HEK293 (cell line): ENCODE measurements around the gene ATF7IP2.

ENCODE experiments used
- CTCF ChIA-PET: fragments of 350-600 bp; formaldehyde crosslinking; extraction: SDS; loops from one replicate; lab custom pipeline; 2021; ENCODE audit warnings: antibody characterized with exemption; lab: Yijun Ruan, JAX
- POLR2A ChIA-PET: fragments of 300-600 bp; formaldehyde crosslinking; extraction: SDS; loops from one replicate; lab custom pipeline; 2020; ENCODE audit warnings: antibody characterized with exemption, inconsistent platforms; lab: Yijun Ruan, JAX
- H3K27ac ChIP-seq: fragments of 200-500 bp; sonication (Bioruptor generic); 2 replicates; pipeline ENCODE4 v1.5.1; 2014; ENCODE audit warnings: low read depth, low read length, control low read depth, inconsistent platforms; ENCODE audit errors: extremely low read depth
- H3K36me3 ChIP-seq, 2 experiments: fragments of 200-500 bp in 1 of 2; sonication (Bioruptor generic) in 1 of 2; 1 replicate in 1 of 2; 2 replicates in 1 of 2; pipeline ENCODE4 v1.5.1; 2014 to 2017; ENCODE audit warnings: inconsistent platforms in 2 of 2, low read length in 2 of 2; ENCODE audit not compliant: control insufficient read depth in 2 of 2, insufficient read depth in 1 of 2
- H3K4me1 ChIP-seq: fragments of 200-500 bp; sonication (Bioruptor generic); 2 replicates; pipeline ENCODE4 v1.5.1; 2014; ENCODE audit warnings: mild to moderate bottlenecking, low read length, inconsistent platforms; ENCODE audit not compliant: control insufficient read depth, insufficient read depth
- H3K4me3 ChIP-seq: 2 replicates; pipeline ENCODE4 v1.5.1; 2011; ENCODE audit warnings: low read depth, mild to moderate bottlenecking, control low read depth, low read length, moderate library complexity
- H3K9me3 ChIP-seq: fragments of 200-500 bp; sonication (Bioruptor generic); 2 replicates; pipeline ENCODE4 v1.5.1; 2014; ENCODE audit warnings: low read depth, low read length, inconsistent platforms; ENCODE audit not compliant: control insufficient read depth, insufficient read depth
- BCL11B ChIP-seq: fragments of 450-650 bp; formaldehyde crosslinking; IDR thresholded peaks from 2 replicates; pipeline ENCODE4 v1.5.1; 2016; ENCODE audit warnings: low read depth, missing biosample characterization, missing genetic modification characterization
- MEIS1 ChIP-seq: sonication (generic); formaldehyde crosslinking; IDR thresholded peaks from 2 replicates; pipeline ENCODE4 v1.8.1; 2022; ENCODE audit warnings: missing genetic modification reagents, mild to moderate bottlenecking, borderline replicate concordance
- SETDB1 ChIP-seq: IDR thresholded peaks from one replicate; pipeline ENCODE4 v1.6.1; 2017; ENCODE audit warnings: mild to moderate bottlenecking, low read length, moderate library complexity, mixed read lengths; ENCODE audit not compliant: insufficient read length
- ZFP69B ChIP-seq: fragments of 450-650 bp; formaldehyde crosslinking; IDR thresholded peaks from 2 replicates; pipeline ENCODE4 v1.5.1; 2016; ENCODE audit warnings: missing biosample characterization, missing genetic modification characterization
- ZNF175 ChIP-seq: fragments of 450-650 bp; formaldehyde crosslinking; IDR thresholded peaks from 2 replicates; pipeline ENCODE4 v1.5.1; 2016; ENCODE audit warnings: missing biosample characterization, missing genetic modification characterization
- ZNF184 ChIP-seq: fragments of 450-650 bp; IDR thresholded peaks from 2 replicates; pipeline ENCODE4 v1.5.1; 2018; ENCODE audit warnings: missing biosample characterization, mild to moderate bottlenecking, missing genetic modification characterization
- ZNF211 ChIP-seq: fragments of 450-650 bp; formaldehyde crosslinking; IDR thresholded peaks from 2 replicates; pipeline ENCODE4 v1.5.1; 2016; ENCODE audit warnings: low read depth, missing biosample characterization, missing genetic modification characterization
- ZNF366 ChIP-seq: fragments of 450-650 bp; formaldehyde crosslinking; conservative IDR thresholded peaks from 2 replicates; pipeline ENCODE4 v1.5.1; 2016; ENCODE audit warnings: missing biosample characterization, missing genetic modification characterization
- ZNF426 ChIP-seq: fragments of 450-650 bp; formaldehyde crosslinking; IDR thresholded peaks from 2 replicates; pipeline ENCODE4 v1.5.1; 2017; ENCODE audit warnings: missing biosample characterization, missing genetic modification characterization, mild to moderate bottlenecking, inconsistent platforms, moderate library complexity
- ZNF433 ChIP-seq: fragments of 450-650 bp; formaldehyde crosslinking; IDR thresholded peaks from 2 replicates; pipeline ENCODE4 v1.5.1; 2016; ENCODE audit warnings: missing biosample characterization, missing genetic modification characterization, low read depth
- ZNF580 ChIP-seq: fragments of 450-650 bp; formaldehyde crosslinking; IDR thresholded peaks from 2 replicates; pipeline ENCODE4 v1.5.1; 2016; ENCODE audit warnings: missing biosample characterization, missing genetic modification characterization
- ZNF654 ChIP-seq: fragments of 450-650 bp; formaldehyde crosslinking; IDR thresholded peaks from 2 replicates; pipeline ENCODE4 v1.5.1; 2016; ENCODE audit warnings: low read depth, missing biosample characterization, missing genetic modification characterization
- TF ChIP-seq, protein P1 (sequence below): fragments of 450-650 bp; formaldehyde crosslinking; IDR thresholded peaks from 2 replicates; pipeline ENCODE4 v1.5.1; 2016; ENCODE audit warnings: missing biosample characterization, missing genetic modification characterization
- TF ChIP-seq, protein P2 (sequence below): fragments of 450-650 bp; formaldehyde crosslinking; IDR thresholded peaks from 2 replicates; pipeline ENCODE4 v1.5.1; 2016; ENCODE audit warnings: missing biosample characterization, missing genetic modification characterization
- TF ChIP-seq, protein P3 (sequence below): fragments of 450-650 bp; formaldehyde crosslinking; IDR thresholded peaks from 2 replicates; pipeline ENCODE4 v1.5.1; 2016; ENCODE audit warnings: missing biosample characterization, missing genetic modification characterization, low read depth

Gene ATF7IP2

DNA sequence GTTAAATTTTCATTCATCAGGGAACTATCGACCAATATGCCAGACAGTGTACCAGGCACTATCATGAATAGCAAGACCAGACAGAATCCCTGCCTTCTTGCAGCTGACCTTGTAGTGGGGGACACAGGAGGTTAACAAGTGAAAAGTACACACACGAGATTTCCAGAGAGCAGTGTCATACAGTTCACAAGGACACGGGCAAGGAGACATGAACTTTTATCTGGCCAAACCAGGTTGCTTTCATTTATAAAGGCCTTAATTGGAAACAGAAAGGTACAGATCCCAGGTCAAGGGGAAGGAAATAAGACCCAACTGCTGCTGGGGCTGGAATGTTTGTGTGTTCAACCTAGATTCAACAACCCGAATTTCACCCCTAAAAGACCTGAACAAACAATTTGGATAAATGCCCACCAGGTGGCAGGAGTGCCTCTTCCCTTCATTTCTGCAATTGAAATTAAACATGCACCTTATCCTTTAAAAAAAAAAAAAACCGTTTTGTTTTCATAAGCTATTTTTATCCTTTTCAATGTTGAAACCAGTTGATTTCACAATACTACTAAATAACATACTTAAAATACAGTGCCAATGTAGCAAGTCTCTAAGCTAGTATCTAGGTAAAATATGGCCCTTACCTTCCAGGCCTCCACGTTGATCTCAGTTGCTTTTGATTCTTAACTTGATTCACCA lies 128.7 kb downstream of the ATF7IP2 start:
- no peak for TF ChIP-seq ZNF580 (tag by site-specific recombination)
- TF ChIP-seq ZNF654 (tag by site-specific recombination): peak; percentile 67
- TF ChIP-seq BCL11B (tag by site-specific recombination): no peak
- TF ChIP-seq ZFP69B (tag by site-specific recombination): no peak
- TF ChIP-seq ZNF426: no peak
- TF ChIP-seq, all 188 proteins: peak for 1
- no peaks in the 10 kb centered on the region for H3K36me3 ChIP-seq
- POLR2A ChIA-PET: no interaction called here

GRCh38 chr16:10517868-10518267 lies 132.0 kb downstream of the ATF7IP2 start:
- Histone ChIP-seq H3K9me3 (no peaks in the 10 kb centered on the region), H3K4me3 (no peak overlapping the region), H3K36me3 (no peaks in the 10 kb centered on the region), H3K4me1 (no peaks in the 10 kb centered on the region), H3K27ac (no peak overlapping the region)
- ChIA-PET CTCF (interaction anchor here (0.7 to 1.8 kb wide), 2 partner anchors 218 to 239 kb away, joined by 3 to 6 read pairs; no protein-coding TSS in a partner anchor), POLR2A (no interaction called here)
- TF ChIP-seq SETDB1 (no peak), ZNF211 (tag by site-specific recombination) (no peak), ZNF175 (tag by site-specific recombination) (no peak), MEIS1 (CRISPR knock-in tag) (no peak)

More for the DNA sequence above, 128.7 kb downstream of the ATF7IP2 start:
- Histone ChIP-seq H3K4me1 (no peaks in the 10 kb centered on the region), H3K27ac (no peak overlapping the region), H3K4me3 (no peak overlapping the region), H3K9me3 (no peaks in the 10 kb centered on the region)
- CTCF ChIA-PET: interaction anchor here (0.5 to 3.2 kb wide), 43 partner anchors 8 to 699 kb away, joined by 3 to 101 read pairs (median 4); no protein-coding TSS in a partner anchor

DNA sequence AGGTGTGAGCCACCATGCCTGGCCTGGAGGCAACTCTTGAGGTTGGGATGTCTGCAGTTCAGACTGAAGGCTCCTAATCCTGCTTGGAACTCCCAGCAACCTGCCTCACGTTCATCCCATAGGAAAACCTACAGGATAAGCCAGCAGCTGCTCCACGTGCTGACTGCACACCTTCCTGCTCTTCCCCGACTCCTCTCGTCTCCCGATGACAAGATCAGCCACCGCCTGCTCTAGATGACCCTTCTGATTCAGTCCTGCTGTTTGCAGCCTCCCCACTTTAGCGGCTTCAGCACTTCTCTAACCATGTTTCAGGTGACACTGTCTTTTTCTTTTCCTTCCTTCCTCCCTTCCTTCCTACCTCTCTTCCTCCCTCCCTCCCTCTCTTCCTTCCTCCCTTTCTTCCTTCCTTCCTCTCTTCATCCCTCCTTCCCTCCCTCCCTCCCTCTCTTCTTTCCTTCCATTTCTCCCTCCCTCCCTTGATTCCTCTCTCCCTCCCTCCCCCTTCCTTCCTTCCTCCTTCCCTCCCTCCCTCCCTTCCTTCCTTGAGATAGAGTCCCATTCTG lies 132.7 kb downstream of the ATF7IP2 start:
- Histone ChIP-seq H3K4me3 (no peak overlapping the region), H3K36me3 (no peaks in the 10 kb centered on the region), H3K9me3 (no peaks in the 10 kb centered on the region), H3K27ac (no peak overlapping the region), H3K4me1 (no peaks in the 10 kb centered on the region)
- ChIA-PET POLR2A (no interaction called here), CTCF (no interaction called here)
- TF ChIP-seq ZNF433 (no peak), ZNF366 (peak; percentile 65), ZNF184 (tag by site-specific recombination) (no peak)
- TF ChIP-seq, protein P1, sequence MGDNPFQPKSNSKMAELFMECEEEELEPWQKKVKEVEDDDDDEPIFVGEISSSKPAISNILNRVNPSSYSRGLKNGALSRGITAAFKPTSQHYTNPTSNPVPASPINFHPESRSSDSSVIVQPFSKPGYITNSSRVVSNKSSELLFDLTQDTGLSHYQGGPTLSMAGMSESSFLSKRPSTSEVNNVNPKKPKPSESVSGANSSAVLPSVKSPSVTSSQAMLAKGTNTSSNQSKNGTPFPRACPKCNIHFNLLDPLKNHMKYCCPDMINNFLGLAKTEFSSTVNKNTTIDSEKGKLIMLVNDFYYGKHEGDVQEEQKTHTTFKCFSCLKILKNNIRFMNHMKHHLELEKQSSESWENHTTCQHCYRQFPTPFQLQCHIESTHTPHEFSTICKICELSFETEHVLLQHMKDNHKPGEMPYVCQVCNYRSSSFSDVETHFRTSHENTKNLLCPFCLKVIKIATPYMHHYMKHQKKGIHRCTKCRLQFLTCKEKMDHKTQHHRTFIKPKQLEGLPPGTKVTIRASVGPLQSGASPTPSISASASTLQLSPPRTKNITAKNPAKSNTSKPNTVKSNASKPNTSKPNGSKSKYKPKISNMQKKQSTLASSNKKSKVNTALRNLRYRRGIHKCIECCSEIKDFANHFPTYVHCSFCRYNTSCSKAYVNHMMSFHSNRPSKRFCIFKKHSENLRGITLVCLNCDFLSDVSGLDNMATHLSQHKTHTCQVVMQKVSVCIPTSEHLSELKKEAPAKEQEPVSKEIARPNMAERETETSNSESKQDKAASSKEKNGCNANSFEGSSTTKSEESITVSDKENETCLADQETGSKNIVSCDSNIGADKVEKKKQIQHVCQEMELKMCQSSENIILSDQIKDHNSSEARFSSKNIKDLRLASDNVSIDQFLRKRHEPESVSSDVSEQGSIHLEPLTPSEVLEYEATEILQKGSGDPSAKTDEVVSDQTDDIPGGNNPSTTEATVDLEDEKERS: no peak
- TF ChIP-seq, protein P2, sequence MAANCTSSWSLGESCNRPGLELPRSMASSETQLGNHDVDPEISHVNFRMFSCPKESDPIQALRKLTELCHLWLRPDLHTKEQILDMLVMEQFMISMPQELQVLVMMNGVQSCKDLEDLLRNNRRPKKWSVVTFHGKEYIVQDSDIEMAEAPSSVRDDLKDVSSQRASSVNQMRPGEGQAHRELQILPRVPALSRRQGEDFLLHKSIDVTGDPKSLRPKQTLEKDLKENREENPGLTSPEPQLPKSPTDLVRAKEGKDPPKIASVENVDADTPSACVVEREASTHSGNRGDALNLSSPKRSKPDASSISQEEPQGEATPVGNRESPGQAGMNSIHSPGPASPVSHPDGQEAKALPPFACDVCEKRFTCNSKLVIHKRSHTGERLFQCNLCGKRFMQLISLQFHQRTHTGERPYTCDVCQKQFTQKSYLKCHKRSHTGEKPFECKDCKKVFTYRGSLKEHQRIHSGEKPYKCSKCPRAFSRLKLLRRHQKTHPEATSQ (tag by site-specific recombination): no peak
- TF ChIP-seq, protein P3, sequence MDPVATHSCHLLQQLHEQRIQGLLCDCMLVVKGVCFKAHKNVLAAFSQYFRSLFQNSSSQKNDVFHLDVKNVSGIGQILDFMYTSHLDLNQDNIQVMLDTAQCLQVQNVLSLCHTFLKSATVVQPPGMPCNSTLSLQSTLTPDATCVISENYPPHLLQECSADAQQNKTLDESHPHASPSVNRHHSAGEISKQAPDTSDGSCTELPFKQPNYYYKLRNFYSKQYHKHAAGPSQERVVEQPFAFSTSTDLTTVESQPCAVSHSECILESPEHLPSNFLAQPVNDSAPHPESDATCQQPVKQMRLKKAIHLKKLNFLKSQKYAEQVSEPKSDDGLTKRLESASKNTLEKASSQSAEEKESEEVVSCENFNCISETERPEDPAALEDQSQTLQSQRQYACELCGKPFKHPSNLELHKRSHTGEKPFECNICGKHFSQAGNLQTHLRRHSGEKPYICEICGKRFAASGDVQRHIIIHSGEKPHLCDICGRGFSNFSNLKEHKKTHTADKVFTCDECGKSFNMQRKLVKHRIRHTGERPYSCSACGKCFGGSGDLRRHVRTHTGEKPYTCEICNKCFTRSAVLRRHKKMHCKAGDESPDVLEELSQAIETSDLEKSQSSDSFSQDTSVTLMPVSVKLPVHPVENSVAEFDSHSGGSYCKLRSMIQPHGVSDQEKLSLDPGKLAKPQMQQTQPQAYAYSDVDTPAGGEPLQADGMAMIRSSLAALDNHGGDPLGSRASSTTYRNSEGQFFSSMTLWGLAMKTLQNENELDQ (tag by site-specific recombination): no peak
